B cell (primary cell): ENCODE data around the gene MAP2K5. TPM values are rescaled to one million over a fixed set of nuclear protein-coding genes. Genes with fewer than 3 reads are reported as not detected.

Experiments used
- ATAC-seq: fragments of 200-7000 bp; cut with Tn5 transposase; one replicate; pipeline ENCODE4 v1.10.0; 2021; ENCODE audit warnings: low read depth, mild to moderate bottlenecking, moderate number of reproducible peaks, moderate library complexity
- CTCF ChIA-PET: fragments of 350-600 bp; sonication (Branson Sonifier 250); formaldehyde crosslinking; loops from one replicate; lab custom pipeline; 2021; ENCODE audit warnings: antibody characterized with exemption, inconsistent platforms; lab: Charles Lee
- POLR2A ChIA-PET: fragments of 350-600 bp; sonication (Branson Sonifier 250); formaldehyde crosslinking; loops from one replicate; lab custom pipeline; 2021; ENCODE audit warnings: antibody characterized with exemption; lab: Charles Lee
- DNase-seq: peaks from one replicate; pipeline ENCODE4 v3.0.0; 2013
- H2AFZ ChIP-seq: 2 replicates; pipeline ENCODE4 v1.6.1; 2012; ENCODE audit warnings: mild to moderate bottlenecking, low read depth, low read length; ENCODE audit not compliant: insufficient read depth, poor library complexity, severe bottlenecking
- H3K27ac ChIP-seq, 2 donors: 1 replicate in 1 of 2; 2 replicates in 1 of 2; pipeline ENCODE4 v1.5.1; 2012 to 2013; ENCODE audit warnings: low read length in 2 of 2, mild to moderate bottlenecking in 2 of 2, moderate library complexity in 1 of 2
- H3K27me3 ChIP-seq, 4 experiments: fragments of 200-600 bp in 1 of 4; sonication (generic) in 1 of 4; replicated peaks in 1 of 4; 1 replicate in 2 of 4; 2 replicates in 2 of 4; pipeline versions ENCODE4 v1.6.1 to v1.7.0; 2013 to 2016; ENCODE audit warnings: low read length in 3 of 4, mild to moderate bottlenecking in 2 of 4, mixed read lengths in 1 of 4, moderate library complexity in 1 of 4; ENCODE audit not compliant: insufficient read depth in 4 of 4, control insufficient read depth in 3 of 4; ENCODE audit errors: control extremely low read depth in 1 of 4
- H3K36me3 ChIP-seq, 2 experiments: replicated peaks in 1 of 2; 1 replicate in 1 of 2; 2 replicates in 1 of 2; pipeline versions ENCODE4 v1.6.1 to v1.7.1; 2013; ENCODE audit warnings: low read length in 1 of 2; ENCODE audit not compliant: insufficient read depth in 2 of 2, control insufficient read depth in 1 of 2; ENCODE audit errors: control extremely low read depth in 1 of 2, extremely low read depth in 1 of 2
- H3K4me1 ChIP-seq, 2 donors: fragments of 200-600 bp in 1 of 2; sonication (generic) in 1 of 2; 1 replicate in 1 of 2; 2 replicates in 1 of 2; pipeline versions ENCODE4 v1.5.1 to v1.6.1; 2013 to 2017; ENCODE audit warnings: low read length in 2 of 2; ENCODE audit not compliant: control insufficient read depth in 2 of 2, insufficient read depth in 2 of 2
- H3K4me2 ChIP-seq: replicated peaks from 2 replicates; pipeline ENCODE3; 2012; ENCODE audit warnings: mild to moderate bottlenecking, low read depth, low read length; ENCODE audit not compliant: poor library complexity, severe bottlenecking
- H3K4me3 ChIP-seq, 5 experiments: fragments of 200-600 bp in 1 of 5; sonication (generic) in 1 of 5; 1 replicate in 3 of 5; 2 replicates in 2 of 5; pipeline versions ENCODE4 v1.5.1 to v1.7.0; 2011 to 2016; ENCODE audit warnings: low read length in 4 of 5, mild to moderate bottlenecking in 4 of 5, low read depth in 2 of 5, control low read depth in 1 of 5, moderate library complexity in 1 of 5; ENCODE audit not compliant: insufficient read depth in 1 of 5; ENCODE audit errors: control extremely low read depth in 1 of 5, extremely low read depth in 1 of 5
- H3K79me2 ChIP-seq: fragments of 200-600 bp; sonication (generic); one replicate; pipeline ENCODE4 v1.6.0; 2016; ENCODE audit warnings: low read length; ENCODE audit not compliant: control insufficient read depth, insufficient read depth
- H3K9ac ChIP-seq: fragments of 200-600 bp; sonication (generic); 2 replicates; pipeline ENCODE4 v1.6.1; 2017; ENCODE audit warnings: mild to moderate bottlenecking, low read length, moderate library complexity
- H3K9me3 ChIP-seq, 3 donors: one replicate each; pipeline versions ENCODE4 v1.6.1 to v1.7.1; 2013; ENCODE audit warnings: low read length in 2 of 3; ENCODE audit not compliant: control insufficient read depth in 2 of 3, insufficient read depth in 1 of 3; ENCODE audit errors: control extremely low read depth in 1 of 3
- H4K20me1 ChIP-seq: 2 replicates; pipeline ENCODE4 v1.6.0; 2012; ENCODE audit warnings: mild to moderate bottlenecking, low read length; ENCODE audit not compliant: insufficient read depth, control insufficient read depth, poor library complexity, severe bottlenecking
- H3K27ac Mint-ChIP-seq: one replicate; pipeline ENCODE4 v1.8.0; 2021; ENCODE audit warnings: mixed read lengths
- H3K27me3 Mint-ChIP-seq: one replicate; pipeline ENCODE4 v1.8.0; 2021; ENCODE audit warnings: mixed read lengths
- H3K4me1 Mint-ChIP-seq: one replicate; pipeline ENCODE4 v1.8.0; 2021; ENCODE audit warnings: mixed read lengths
- H3K4me3 Mint-ChIP-seq: one replicate; pipeline ENCODE4 v1.8.0; 2021; ENCODE audit warnings: mixed read lengths
- H3K9me3 Mint-ChIP-seq: one replicate; pipeline ENCODE4 v1.8.0; 2022; ENCODE audit warnings: mixed read lengths; ENCODE audit not compliant: insufficient read depth
- CTCF ChIP-seq: fragments of 200-600 bp; IDR thresholded peaks from one replicate; pipeline ENCODE4 v1.8.0; 2022; ENCODE audit warnings: antibody characterized with exemption, mild to moderate bottlenecking
- EZH2 ChIP-seq: IDR thresholded peaks from 2 replicates; pipeline ENCODE4 v1.6.1; 2012; ENCODE audit warnings: borderline replicate concordance, low read depth, mild to moderate bottlenecking, moderate library complexity, low read length; ENCODE audit not compliant: insufficient read depth, poor library complexity, severe bottlenecking
- WGBS: methylation state at CpG from one replicate; pipeline ENCODE4 v1.1.5; 2013; ENCODE audit warnings: missing lambda C conversion rate; ENCODE audit not compliant: insufficient coverage; 5-methylcytosine and 5-hydroxymethylcytosine counted together
- intact Hi-C: fragments of 100-400 bp; cut with micrococcal nuclease; formaldehyde crosslinking; loops from one replicate; pipeline ENCODE4 v1.10.0; 2022
- polyA plus RNA-seq: library from polyadenylated mRNA; depleted of rRNA; stranded (reverse); fragments of >200 nt; gene quantifications from 2 replicates; pipeline ENCODE4 v1.2.3, GENCODE V29; 2012
- total RNA-seq, 2 donors: library from RNA; stranded (reverse); fragments of 120-200 nt in 1 of 2; gene quantifications; 1 replicate in 1 of 2; 2 replicates in 1 of 2; pipeline versions ENCODE4 v1.2.3 to v1.2.4, GENCODE V29; 2013 to 2022

The MAP2K5 gene
- total and polyA plus RNA-seq, 2 donors (not counting 1 experiment from before 2014, with no cell fraction given): 11.1 to 40.0 TPM

GRCh38 chr15:67794832-67795574, 252.5 kb downstream of the MAP2K5 start:
- Mint-ChIP-seq H3K4me1 (peaks cover 5% of the 10 kb centered on the region), H3K4me3 (no peak overlapping the region), H3K27ac (no peak overlapping the region), H3K9me3 (peaks cover 3% of the 10 kb centered on the region), H3K27me3 (no peaks in the 10 kb centered on the region)
- 100% methylated on average over 3 of the region's 4 CpGs for WGBS
- Histone ChIP-seq H3K36me3 (no peaks in the 10 kb centered on the region), H3K4me2 (no peak overlapping the region), H3K4me1 (peaks cover 0 to 5% of the 10 kb centered on the region in 2 donors), H3K9me3 (peaks cover 2 to 3% (median 3%) of the 10 kb centered on the region in 3 donors), H4K20me1 (no peaks in the 10 kb centered on the region), H2AFZ (no peak overlapping the region), H3K79me2 (no peaks in the 10 kb centered on the region), H3K27ac (no peak overlapping the region), H3K27me3 (no peaks in the 10 kb centered on the region), H3K9ac (no peak overlapping the region), H3K4me3 (no peak overlapping the region)
- DNase-seq (no peak), ATAC-seq (no peak)
- ChIA-PET POLR2A (no interaction called here), CTCF (interaction anchor here (0.6 kb wide), 1 partner anchor 23 kb away, joined by 8 read pairs; no protein-coding TSS in a partner anchor)
- TF ChIP-seq EZH2 (no peak), CTCF (no peak)
- intact Hi-C loops: no loop called here
